HG02678 (cell line): Measurements from ENCODE around the gene BRSK1.

Source experiments
- ATAC-seq: cut with Tn5 transposase; IDR thresholded peaks from one replicate; pipeline ENCODE4 v1.9.1; 2021; ENCODE audit warnings: mild to moderate bottlenecking, moderate library complexity; ENCODE audit not compliant: unreplicated experiment

BRSK1 gene

GRCh38 chr19:55350620-55351315 lies 67.0 kb downstream of the BRSK1 start:
- no peak for ATAC-seq

GRCh38 chr19:55352040-55352439 lies 68.2 kb downstream of the BRSK1 start:
- no peak for ATAC-seq

GRCh38 chr19:55352549-55353145 lies 68.8 kb downstream of the BRSK1 start:
- ATAC-seq: no peak

GRCh38 chr19:55353356-55353802 lies 69.6 kb downstream of the BRSK1 start:
- ATAC-seq: no peak

- no peak for ATAC-seq
Measured at GRCh38 chr19:55353803-55354697, 70.3 kb downstream of the BRSK1 start.

- no peak for ATAC-seq
Measured at GRCh38 chr19:55354698-55355212, 71.0 kb downstream of the BRSK1 start, which contains the start of gene COX6B2. Gene COX6B2, minus strand, starts transcription at chr19:55354719. Its CDS starts 198 bp downstream, at chr19:55354521.

- no peak for ATAC-seq
Measured at GRCh38 chr19:55355213-55355821, 71.5 kb downstream of the BRSK1 start.

GRCh38 chr19:55358493-55358892 lies 74.7 kb downstream of the BRSK1 start:
- no peak for ATAC-seq

- no peak for ATAC-seq
Measured at GRCh38 chr19:55358943-55359908, 75.4 kb downstream of the BRSK1 start.

- no peak for ATAC-seq
Measured at GRCh38 chr19:55360902-55361301, 77.1 kb downstream of the BRSK1 start.
